Esophagus muscularis mucosa (tissue), 4 donors: ENCODE data around the gene SLC27A3. TPM values are rescaled to one million over a fixed set of nuclear protein-coding genes. Genes with fewer than 3 reads are reported as not detected.

Experiments
- DNase-seq: peaks from one replicate; pipeline ENCODE4 v3.0.0-alpha.2; 2017; ENCODE audit errors: extremely low spot score
- H3K27ac ChIP-seq, 4 donors: fragments of 200-600 bp; sonication (generic); replicated peaks in 1 of 4; 1 replicate in 3 of 4; 2 replicates in 1 of 4; pipeline ENCODE4 v1.5.1; 2016 to 2019; ENCODE audit warnings: mild to moderate bottlenecking in 1 of 4
- H3K27me3 ChIP-seq, 4 donors: fragments of 200-600 bp; sonication (generic); one replicate each; pipeline versions ENCODE4 v1.5.1 to v1.6.0; 2016 to 2019
- H3K36me3 ChIP-seq, 4 donors: fragments of 200-600 bp; sonication (generic); one replicate each; pipeline ENCODE4 v1.5.1; 2016 to 2019
- H3K4me1 ChIP-seq, 4 donors: fragments of 200-600 bp; sonication (generic); one replicate each; pipeline ENCODE4 v1.5.1; 2016 to 2019
- H3K4me3 ChIP-seq, 4 donors: fragments of 200-600 bp; sonication (generic); 1 replicate in 2 of 4; 2 replicates in 2 of 4; pipeline ENCODE4 v1.5.1; 2016 to 2019; ENCODE audit warnings: mild to moderate bottlenecking in 4 of 4, moderate library complexity in 1 of 4
- H3K9me3 ChIP-seq, 4 donors: fragments of 200-600 bp; sonication (generic); 1 replicate in 3 of 4; 2 replicates in 1 of 4; pipeline ENCODE4 v1.5.1; 2016 to 2019
- EP300 ChIP-seq: sonication (generic); formaldehyde crosslinking; IDR thresholded peaks from one replicate; pipeline ENCODE4 v1.6.1; 2017; ENCODE audit warnings: antibody characterized with exemption
- POLR2A ChIP-seq: fragments of 450-650 bp; IDR thresholded peaks from one replicate; pipeline ENCODE4 v1.6.1; 2017; ENCODE audit warnings: antibody characterized with exemption, moderate library complexity, mild to moderate bottlenecking, low read depth
- POLR2AphosphoS5 ChIP-seq, 2 donors: sonication (generic); formaldehyde crosslinking; IDR thresholded peaks; one replicate each; pipeline ENCODE4 v1.6.1; 2017; ENCODE audit warnings: antibody characterized with exemption in 2 of 2
- WGBS: methylation state at CpG from one replicate; pipeline ENCODE4 v1.1.5; 2018; 5-methylcytosine and 5-hydroxymethylcytosine counted together
- intact Hi-C: fragments of 100-400 bp; cut with DNase I; formaldehyde crosslinking; loops from one replicate; pipeline ENCODE4 v1.15.1; 2023
- total RNA-seq, 4 donors: library from RNA; depleted of rRNA; stranded (reverse); fragments of >200 nt; gene quantifications; one replicate each; pipeline versions ENCODE4 v1.1.0 to v1.2.1, GENCODE V29; 2016
- TF ChIP-seq, protein P1 (sequence below), 3 experiments: fragments of 200-600 bp in 2 of 3; fragments of 450-650 bp in 1 of 3; sonication (generic) in 2 of 3; IDR thresholded peaks; one replicate each; pipeline ENCODE4 v1.5.1; 2017 to 2019; ENCODE audit warnings: antibody characterized with exemption in 3 of 3, mild to moderate bottlenecking in 2 of 3, moderate library complexity in 1 of 3

SLC27A3 gene
- total RNA-seq, 4 donors from 2014 or later = 12.9 to 29.5 (median 19.9) TPM

GRCh38 chr1:153750026-153750995 lies 24.9 kb upstream of the SLC27A3 start:
- Histone ChIP-seq H3K4me3 (no peak overlapping the region), H3K27ac (peak overlapping the region; percentile 46 to 69 (median 64)), H3K9me3 (no peaks in the 10 kb centered on the region), H3K36me3 (peaks cover 34 to 94% (median 79%) of the 10 kb centered on the region in 4 donors), H3K27me3 (no peaks in the 10 kb centered on the region), H3K4me1 (peaks cover 53 to 72% (median 55%) of the 10 kb centered on the region in 4 donors)
- WGBS = 69% methylated on average over 6 of the region's 6 CpGs
- TF ChIP-seq POLR2AphosphoS5 (IDR thresholded peaks at IDR 0.05) (peak in 1 of 2 donors; percentile 55), EP300 (no peak), POLR2A (no peak)
- intact Hi-C loops = no loop called here
- no peak for DNase-seq

- Histone ChIP-seq H3K27me3 (no peaks in the 10 kb centered on the region), H3K36me3 (peaks cover 39 to 94% (median 80%) of the 10 kb centered on the region in 4 donors), H3K4me1 (peaks cover 53 to 57% (median 55%) of the 10 kb centered on the region in 4 donors), H3K4me3 (no peak overlapping the region), H3K27ac (peak overlapping the region; percentile 41 to 69 (median 64)), H3K9me3 (no peaks in the 10 kb centered on the region)
- intact Hi-C loops = no loop called here
- DNase-seq = no peak
- WGBS = 68% methylated on average over 2 of the region's 2 CpGs
- TF ChIP-seq POLR2AphosphoS5 (IDR thresholded peaks at IDR 0.05) = peak in 1 of 2 donors; percentile 7
- TF ChIP-seq, protein P1, sequence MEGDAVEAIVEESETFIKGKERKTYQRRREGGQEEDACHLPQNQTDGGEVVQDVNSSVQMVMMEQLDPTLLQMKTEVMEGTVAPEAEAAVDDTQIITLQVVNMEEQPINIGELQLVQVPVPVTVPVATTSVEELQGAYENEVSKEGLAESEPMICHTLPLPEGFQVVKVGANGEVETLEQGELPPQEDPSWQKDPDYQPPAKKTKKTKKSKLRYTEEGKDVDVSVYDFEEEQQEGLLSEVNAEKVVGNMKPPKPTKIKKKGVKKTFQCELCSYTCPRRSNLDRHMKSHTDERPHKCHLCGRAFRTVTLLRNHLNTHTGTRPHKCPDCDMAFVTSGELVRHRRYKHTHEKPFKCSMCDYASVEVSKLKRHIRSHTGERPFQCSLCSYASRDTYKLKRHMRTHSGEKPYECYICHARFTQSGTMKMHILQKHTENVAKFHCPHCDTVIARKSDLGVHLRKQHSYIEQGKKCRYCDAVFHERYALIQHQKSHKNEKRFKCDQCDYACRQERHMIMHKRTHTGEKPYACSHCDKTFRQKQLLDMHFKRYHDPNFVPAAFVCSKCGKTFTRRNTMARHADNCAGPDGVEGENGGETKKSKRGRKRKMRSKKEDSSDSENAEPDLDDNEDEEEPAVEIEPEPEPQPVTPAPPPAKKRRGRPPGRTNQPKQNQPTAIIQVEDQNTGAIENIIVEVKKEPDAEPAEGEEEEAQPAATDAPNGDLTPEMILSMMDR (IDR thresholded peaks at IDR 0.05) = no peak
These were observed 23.1 kb upstream of the SLC27A3 start for GRCh38 chr1:153752072-153752471.

- H3K27ac ChIP-seq = peak overlapping the region; percentile 41 to 69 (median 64)
- no peaks in the 10 kb centered on the region for H3K27me3 ChIP-seq
- DNase-seq = no peak
- peaks cover 49 to 55% (median 53%) of the 10 kb centered on the region in 4 donors for H3K4me1 ChIP-seq
- peaks cover 38 to 94% (median 80%) of the 10 kb centered on the region in 4 donors for H3K36me3 ChIP-seq
- intact Hi-C loops = no loop called here
- 48% methylated on average over 8 of the region's 8 CpGs for WGBS
- peak; percentile 48 to 65 for TF ChIP-seq POLR2AphosphoS5 (IDR thresholded peaks at IDR 0.05)
- TF ChIP-seq EP300 = no peak
- H3K9me3 ChIP-seq = no peaks in the 10 kb centered on the region
- no peak overlapping the region for H3K4me3 ChIP-seq
These were observed 22.5 kb upstream of the SLC27A3 start for GRCh38 chr1:153752571-153753195.

DNA sequence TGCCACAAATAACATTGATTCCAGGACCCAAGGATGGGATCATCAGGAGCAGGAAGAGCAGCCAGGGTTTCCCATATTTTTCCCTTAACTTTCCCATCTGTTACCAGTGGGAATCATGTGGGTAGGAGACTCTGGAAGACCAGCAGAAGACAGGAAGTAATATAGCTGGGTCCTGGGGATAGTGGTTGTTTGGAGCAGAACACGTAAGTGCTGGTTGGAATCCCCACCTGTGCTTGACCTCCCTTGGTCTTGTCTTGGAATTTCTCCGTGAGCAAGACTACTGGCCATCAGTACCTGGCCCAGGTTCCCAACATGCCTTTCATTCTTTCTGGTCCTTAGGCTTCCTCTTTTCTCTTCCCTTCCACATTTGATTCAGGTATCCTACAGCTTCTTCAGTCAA lies 20.9 kb upstream of the SLC27A3 start:
- no peak for TF ChIP-seq POLR2A
- TF ChIP-seq, protein P1 (IDR thresholded peaks at IDR 0.05) = no peak
- no peak for TF ChIP-seq POLR2AphosphoS5 (IDR thresholded peaks at IDR 0.05)
- no peak for TF ChIP-seq EP300
- peaks cover 33 to 40% (median 38%) of the 10 kb centered on the region in 4 donors for H3K4me1 ChIP-seq
- H3K9me3 ChIP-seq = no peaks in the 10 kb centered on the region
- H3K27me3 ChIP-seq = no peaks in the 10 kb centered on the region
- DNase-seq = no peak
- H3K27ac ChIP-seq = no peak overlapping the region
- 100% methylated on average over 2 of the region's 2 CpGs for WGBS
- H3K4me3 ChIP-seq = no peak overlapping the region
- intact Hi-C loops = no loop called here
- H3K36me3 ChIP-seq = peaks cover 51 to 94% (median 82%) of the 10 kb centered on the region in 4 donors

- H3K9me3 ChIP-seq = no peaks in the 10 kb centered on the region
- no peak overlapping the region for H3K27ac ChIP-seq
- H3K27me3 ChIP-seq = no peaks in the 10 kb centered on the region
- intact Hi-C loops = no loop called here
- no peak for DNase-seq
- no peak overlapping the region for H3K4me3 ChIP-seq
- TF ChIP-seq EP300 (no peak), POLR2AphosphoS5 (IDR thresholded peaks at IDR 0.05) (no peak), POLR2A (no peak)
- TF ChIP-seq, protein P1 (IDR thresholded peaks at IDR 0.05) = no peak
- peaks cover 0 to 8% (median 0%) of the 10 kb centered on the region in 4 donors for H3K4me1 ChIP-seq
- H3K36me3 ChIP-seq = peaks cover 55 to 100% (median 89%) of the 10 kb centered on the region in 4 donors
- WGBS = 91% methylated on average over 4 of the region's 4 CpGs
These were observed 14.8 kb upstream of the SLC27A3 start for GRCh38 chr1:153760440-153760839.
